Fibroblast of lung (primary cell): ENCODE results near the gene YIPF6.

Experiments
- EZH2 ChIP-seq: IDR thresholded peaks from 2 replicates; pipeline ENCODE4 v1.5.1; 2012; ENCODE audit warnings: low read length, control low read depth, mild to moderate bottlenecking; ENCODE audit errors: missing control alignments
- TF ChIP-seq, protein P1 (sequence below), 2 donors: IDR thresholded peaks in 1 of 2; conservative IDR thresholded peaks in 1 of 2; 1 replicate in 1 of 2; 2 replicates in 1 of 2; pipeline ENCODE4 v1.5.1; 2011 to 2012; ENCODE audit warnings: low read length in 2 of 2, control low read depth in 1 of 2, inconsistent platforms in 1 of 2, low read depth in 1 of 2, mild to moderate bottlenecking in 1 of 2

DNA sequence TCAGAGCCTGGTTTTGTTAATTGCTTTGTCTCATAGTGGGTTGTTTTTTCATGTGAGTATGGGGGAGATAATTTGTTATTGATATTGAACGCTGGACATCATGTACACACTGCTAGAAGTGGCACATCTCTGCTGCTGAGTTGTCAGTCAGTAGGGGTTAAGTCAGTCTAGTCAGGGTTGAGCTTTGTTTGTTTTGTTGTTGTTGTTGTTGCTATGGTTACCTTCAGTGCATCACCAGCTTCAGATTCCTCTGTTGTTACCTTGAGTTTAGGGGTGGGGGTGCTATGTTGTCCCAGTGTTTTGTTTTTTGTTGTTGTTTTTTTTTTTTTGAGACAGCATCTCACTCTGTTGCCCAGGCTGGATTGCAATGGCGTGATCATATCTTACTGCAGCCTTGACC is 9.9 kb downstream of the YIPF6 start:
- TF ChIP-seq, protein P1, sequence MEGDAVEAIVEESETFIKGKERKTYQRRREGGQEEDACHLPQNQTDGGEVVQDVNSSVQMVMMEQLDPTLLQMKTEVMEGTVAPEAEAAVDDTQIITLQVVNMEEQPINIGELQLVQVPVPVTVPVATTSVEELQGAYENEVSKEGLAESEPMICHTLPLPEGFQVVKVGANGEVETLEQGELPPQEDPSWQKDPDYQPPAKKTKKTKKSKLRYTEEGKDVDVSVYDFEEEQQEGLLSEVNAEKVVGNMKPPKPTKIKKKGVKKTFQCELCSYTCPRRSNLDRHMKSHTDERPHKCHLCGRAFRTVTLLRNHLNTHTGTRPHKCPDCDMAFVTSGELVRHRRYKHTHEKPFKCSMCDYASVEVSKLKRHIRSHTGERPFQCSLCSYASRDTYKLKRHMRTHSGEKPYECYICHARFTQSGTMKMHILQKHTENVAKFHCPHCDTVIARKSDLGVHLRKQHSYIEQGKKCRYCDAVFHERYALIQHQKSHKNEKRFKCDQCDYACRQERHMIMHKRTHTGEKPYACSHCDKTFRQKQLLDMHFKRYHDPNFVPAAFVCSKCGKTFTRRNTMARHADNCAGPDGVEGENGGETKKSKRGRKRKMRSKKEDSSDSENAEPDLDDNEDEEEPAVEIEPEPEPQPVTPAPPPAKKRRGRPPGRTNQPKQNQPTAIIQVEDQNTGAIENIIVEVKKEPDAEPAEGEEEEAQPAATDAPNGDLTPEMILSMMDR (conservative IDR thresholded peaks at IDR 0.05 in 1 of 2, IDR thresholded peaks at IDR 0.05 in 1 of 2; ENCODE audit: low read depth in 1 of 2, low read length in 2 of 2) = no peak
- TF ChIP-seq EZH2 = no peak
